OCI-LY3 (cell line): Measurements from ENCODE around the gene RBMS3.

Source experiments
- H2AFZ ChIP-seq: fragments of 200-600, 300-600 bp; shearing (Covaris generic); 2 replicates; pipeline ENCODE4 v1.6.0; 2014; ENCODE audit warnings: antibody characterized with exemption, low read depth, low read length
- H3K27ac ChIP-seq: fragments of 200-600, 300-600 bp; sonication (generic); 2 replicates; pipeline ENCODE4 v1.5.1; 2014; ENCODE audit warnings: mild to moderate bottlenecking, low read length, moderate library complexity, mixed read lengths
- H3K27me3 ChIP-seq: fragments of 200-600, 300-600 bp; sonication (generic); 2 replicates; pipeline ENCODE4 v1.6.1; 2014; ENCODE audit warnings: low read depth, low read length, mixed read lengths
- H3K36me3 ChIP-seq: fragments of 200-600, 300-600 bp; sonication (generic); replicated peaks from 2 replicates; pipeline ENCODE3; 2014; ENCODE audit warnings: low read depth, low read length, mixed read lengths
- H3K4me1 ChIP-seq: fragments of 300-600, 200-600 bp; sonication (generic); 2 replicates; pipeline ENCODE4 v1.6.1; 2014; ENCODE audit warnings: low read length, mixed read lengths
- H3K4me2 ChIP-seq: fragments of 200-600, 300-600 bp; sonication (generic); 2 replicates; pipeline ENCODE4 v1.6.1; 2014; ENCODE audit warnings: low read length, mixed read lengths
- H3K4me3 ChIP-seq: fragments of 300-600, 200-600 bp; sonication (generic); 2 replicates; pipeline ENCODE4 v1.5.1; 2014; ENCODE audit warnings: antibody characterized with exemption, mild to moderate bottlenecking, low read length, moderate library complexity
- H3K79me2 ChIP-seq: fragments of 300-600, 200-600 bp; shearing (Covaris generic); 2 replicates; pipeline ENCODE4 v1.6.1; 2014; ENCODE audit warnings: mild to moderate bottlenecking, low read length, mixed read lengths
- H3K9ac ChIP-seq: fragments of 300-600, 200-600 bp; shearing (Covaris generic); 2 replicates; pipeline ENCODE4 v1.6.0; 2014; ENCODE audit warnings: mild to moderate bottlenecking, low read length, moderate library complexity
- H3K9me3 ChIP-seq: fragments of 200-600, 300-600 bp; shearing (Covaris generic); 2 replicates; pipeline ENCODE4 v1.6.1; 2014; ENCODE audit warnings: low read length, mixed read lengths; ENCODE audit not compliant: insufficient read depth
- H4K20me1 ChIP-seq: fragments of 200-600, 300-600 bp; sonication (generic); 2 replicates; pipeline ENCODE4 v1.6.1; 2016; ENCODE audit warnings: low read length, mixed read lengths; ENCODE audit not compliant: insufficient read depth
- CTCF ChIP-seq: fragments of 200-600, 300-600 bp; sonication (generic); IDR thresholded peaks from 2 replicates; pipeline ENCODE4 v1.5.1; 2014; ENCODE audit warnings: antibody characterized with exemption, low read length, low read depth
- EZH2phosphoT487 ChIP-seq: fragments of 200-600 bp; shearing (Covaris generic); IDR thresholded peaks from 2 replicates; pipeline ENCODE4 v1.6.1; 2018; ENCODE audit warnings: antibody characterized with exemption, mixed run types, low read depth

Gene RBMS3

GRCh38 chr3:29557825-29558224 lies 277.0 kb downstream of the RBMS3 start:
- Histone ChIP-seq H3K79me2 (no peaks in the 10 kb centered on the region), H3K27ac (no peak overlapping the region), H3K4me2 (no peak overlapping the region), H3K4me3 (no peak overlapping the region), H3K27me3 (no peaks in the 10 kb centered on the region), H2AFZ (no peak overlapping the region), H3K9ac (no peak overlapping the region), H3K9me3 (no peaks in the 10 kb centered on the region), H4K20me1 (no peaks in the 10 kb centered on the region), H3K36me3 (no peaks in the 10 kb centered on the region), H3K4me1 (peaks cover 7% of the 10 kb centered on the region)
- TF ChIP-seq EZH2phosphoT487 (no peak), CTCF (no peak)

- H3K79me2 ChIP-seq, result no peaks in the 10 kb centered on the region
- H3K27me3 ChIP-seq, result no peaks in the 10 kb centered on the region
- no peak overlapping the region for H3K27ac ChIP-seq
- no peak overlapping the region for H3K4me2 ChIP-seq
- no peaks in the 10 kb centered on the region for H3K9me3 ChIP-seq
- TF ChIP-seq CTCF (no peak), EZH2phosphoT487 (no peak)
- no peaks in the 10 kb centered on the region for H3K4me1 ChIP-seq
- H3K4me3 ChIP-seq, result no peak overlapping the region
- H3K36me3 ChIP-seq, result no peaks in the 10 kb centered on the region
- no peak overlapping the region for H3K9ac ChIP-seq
- no peak overlapping the region for H2AFZ ChIP-seq
- H4K20me1 ChIP-seq, result no peaks in the 10 kb centered on the region
Observed at GRCh38 chr3:29559741-29560465, 279.0 kb downstream of the RBMS3 start.

GRCh38 chr3:29561651-29562149 lies 280.8 kb downstream of the RBMS3 start:
- H3K79me2 ChIP-seq, result no peaks in the 10 kb centered on the region
- no peak overlapping the region for H3K9ac ChIP-seq
- no peak overlapping the region for H2AFZ ChIP-seq
- no peaks in the 10 kb centered on the region for H4K20me1 ChIP-seq
- H3K27me3 ChIP-seq, result peaks cover 6% of the 10 kb centered on the region
- no peak overlapping the region for H3K27ac ChIP-seq
- H3K4me3 ChIP-seq, result no peak overlapping the region
- no peak for TF ChIP-seq CTCF
- H3K4me2 ChIP-seq, result no peak overlapping the region
- no peaks in the 10 kb centered on the region for H3K4me1 ChIP-seq
- no peaks in the 10 kb centered on the region for H3K36me3 ChIP-seq
- H3K9me3 ChIP-seq, result no peaks in the 10 kb centered on the region

GRCh38 chr3:29565236-29565635 lies 284.4 kb downstream of the RBMS3 start:
- Histone ChIP-seq H3K36me3 (no peaks in the 10 kb centered on the region), H3K27ac (no peak overlapping the region), H2AFZ (no peak overlapping the region), H3K27me3 (peaks cover 17% of the 10 kb centered on the region), H3K9me3 (no peaks in the 10 kb centered on the region), H3K9ac (no peak overlapping the region), H3K4me3 (no peak overlapping the region), H3K79me2 (no peaks in the 10 kb centered on the region), H3K4me2 (no peak overlapping the region), H4K20me1 (no peaks in the 10 kb centered on the region), H3K4me1 (no peaks in the 10 kb centered on the region)
- TF ChIP-seq EZH2phosphoT487 (no peak), CTCF (no peak)
